Measurements from ENCODE around the gene HHIPL1.

Gene HHIPL1

GRCh38 chr14:99644723-99645544 lies at the start of gene HHIPL1:
TSS of gene HHIPL1 (plus strand) at chr14:99645129. CDS start at chr14:99645208, 79 bp downstream.
- no peak for DNase-seq

DNA sequence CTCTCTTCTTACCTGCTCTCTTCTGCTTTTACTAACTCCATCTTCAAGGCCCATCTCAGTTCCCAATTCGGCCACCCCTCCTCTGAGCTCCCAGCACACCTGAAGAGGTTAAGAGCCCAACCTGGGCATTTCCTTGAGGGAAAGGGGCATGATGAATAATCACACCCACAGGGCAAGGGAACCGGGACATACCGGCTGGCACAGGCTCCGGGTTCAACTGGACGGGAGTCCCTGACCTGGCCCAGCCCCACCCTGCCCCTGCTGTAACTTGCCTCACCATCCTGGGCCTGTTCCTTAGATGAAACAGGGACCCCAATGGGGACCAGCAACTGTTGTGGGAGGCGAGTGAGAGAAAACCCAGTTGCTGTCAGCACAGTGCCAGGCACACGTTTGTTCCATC lies 49.4 kb upstream of the HHIPL1 start:
- no peak for DNase-seq

DNA sequence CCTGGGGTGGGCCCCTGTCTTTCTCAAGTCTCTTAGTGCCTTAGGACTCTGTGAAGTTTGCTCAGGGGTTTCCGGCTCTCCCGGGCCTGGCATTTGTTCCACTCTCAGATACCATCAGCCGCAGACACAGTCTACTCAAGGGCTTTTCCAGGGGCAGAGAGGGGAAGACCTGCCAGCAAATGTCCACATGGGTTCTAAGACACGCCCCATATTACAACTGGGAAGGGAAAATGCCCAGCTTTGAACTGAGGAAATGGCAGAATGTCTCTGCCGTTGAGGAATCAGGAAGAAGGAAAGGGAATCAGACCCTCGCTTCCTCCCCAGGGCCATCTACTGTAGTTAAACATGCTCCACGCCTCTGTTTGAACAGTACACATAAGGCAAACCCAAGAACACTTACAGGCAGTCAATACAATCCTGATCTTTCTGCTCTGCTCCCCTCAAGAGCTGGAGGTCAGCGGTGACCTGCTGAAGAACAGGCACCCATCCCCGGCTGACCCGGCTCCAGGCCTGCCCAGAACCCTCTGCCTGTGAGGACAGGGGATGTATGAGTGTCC lies 48.8 kb upstream of the HHIPL1 start:
- no peak for DNase-seq

GRCh38 chr14:99596772-99597171 lies 48.2 kb upstream of the HHIPL1 start:
- no peak for DNase-seq

DNA sequence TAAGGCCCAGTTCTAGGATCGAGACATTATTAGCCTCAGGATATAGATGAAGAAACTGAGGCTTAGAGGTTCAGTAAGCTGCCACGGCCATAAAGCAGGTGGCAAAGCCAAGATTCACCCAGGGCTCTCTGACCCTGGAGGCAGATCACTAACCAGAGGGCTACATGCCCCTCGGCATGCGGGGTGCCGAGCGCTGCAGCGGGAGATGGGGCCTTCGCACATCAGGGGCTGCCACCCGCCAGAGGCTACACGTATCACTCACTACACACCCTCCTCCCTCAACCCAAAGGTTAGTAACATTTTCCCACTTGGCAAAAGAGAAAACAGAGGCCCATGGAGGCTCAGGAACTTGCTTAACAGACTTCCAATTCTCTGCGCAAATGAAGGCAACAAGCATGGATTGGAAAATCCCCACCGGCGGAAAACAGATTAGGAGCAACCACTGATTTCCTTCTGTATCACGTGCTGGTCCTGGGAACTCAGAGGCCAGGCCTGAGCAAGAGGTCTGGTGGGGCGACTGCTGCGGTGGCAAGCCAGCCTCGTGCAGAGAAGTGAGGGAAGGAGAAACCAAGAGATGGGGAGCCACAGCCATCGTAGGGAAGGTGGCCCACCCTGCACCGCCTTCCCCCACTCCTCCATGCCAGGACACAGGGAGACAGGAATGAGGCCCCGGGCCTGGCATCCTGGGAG lies 46.9 kb upstream of the HHIPL1 start:
- DNase-seq: no peak

GRCh38 chr14:99598774-99599173 lies 46.2 kb upstream of the HHIPL1 start:
- DNase-seq: no peak

DNA sequence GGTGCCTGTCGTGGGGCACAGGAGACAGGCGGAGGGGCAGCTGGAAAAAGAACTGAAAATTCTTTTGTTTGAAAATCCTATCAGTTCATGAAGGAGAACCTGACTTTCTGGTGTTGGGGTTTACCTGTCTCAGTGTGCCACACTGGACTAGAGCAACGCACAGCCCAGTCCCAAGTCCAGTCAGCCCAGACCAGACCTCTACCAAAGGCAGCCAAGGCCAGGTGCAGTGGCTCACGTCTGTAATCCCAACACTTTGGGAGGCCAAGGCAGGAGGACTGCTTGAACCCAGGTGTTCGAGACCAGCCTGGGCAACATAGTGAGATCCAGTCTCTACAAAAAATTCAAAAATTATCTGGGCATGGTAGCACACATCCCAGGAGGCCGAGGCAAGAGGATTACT lies 45.5 kb upstream of the HHIPL1 start:
- no peak for DNase-seq

DNA sequence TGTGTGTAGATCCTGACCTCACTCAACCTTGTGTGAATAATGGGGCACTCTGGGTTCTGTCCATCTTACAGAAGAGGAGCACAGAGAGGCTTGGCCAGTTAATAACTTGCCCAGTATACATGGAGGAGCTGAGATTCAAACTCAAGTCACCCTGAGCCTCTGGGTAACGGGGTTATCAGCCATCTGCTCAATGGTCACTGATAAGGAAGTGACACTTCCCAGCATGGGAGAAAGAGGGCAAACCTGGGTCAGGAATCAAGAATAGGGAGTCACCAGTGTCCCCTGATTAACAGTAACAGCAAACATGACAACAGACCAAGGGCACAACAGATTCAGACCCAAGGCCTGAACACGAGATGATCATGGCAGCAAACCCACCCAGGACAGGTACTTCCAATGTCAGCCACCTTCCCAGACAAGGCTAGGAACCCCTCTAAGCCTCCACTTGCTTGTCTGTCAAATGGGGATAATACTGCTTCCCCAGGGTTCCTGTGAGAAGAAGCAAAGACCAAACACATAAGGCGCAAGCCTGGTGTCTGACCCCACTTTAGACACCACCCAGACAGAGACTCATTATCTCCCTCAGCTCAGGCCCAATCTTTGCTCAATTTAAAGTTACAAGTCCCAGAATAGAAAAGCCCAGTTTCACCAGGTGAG lies 44.6 kb upstream of the HHIPL1 start:
- no peak for DNase-seq

GRCh38 chr14:99601361-99601831 lies 43.5 kb upstream of the HHIPL1 start:
- DNase-seq: no peak

DNA sequence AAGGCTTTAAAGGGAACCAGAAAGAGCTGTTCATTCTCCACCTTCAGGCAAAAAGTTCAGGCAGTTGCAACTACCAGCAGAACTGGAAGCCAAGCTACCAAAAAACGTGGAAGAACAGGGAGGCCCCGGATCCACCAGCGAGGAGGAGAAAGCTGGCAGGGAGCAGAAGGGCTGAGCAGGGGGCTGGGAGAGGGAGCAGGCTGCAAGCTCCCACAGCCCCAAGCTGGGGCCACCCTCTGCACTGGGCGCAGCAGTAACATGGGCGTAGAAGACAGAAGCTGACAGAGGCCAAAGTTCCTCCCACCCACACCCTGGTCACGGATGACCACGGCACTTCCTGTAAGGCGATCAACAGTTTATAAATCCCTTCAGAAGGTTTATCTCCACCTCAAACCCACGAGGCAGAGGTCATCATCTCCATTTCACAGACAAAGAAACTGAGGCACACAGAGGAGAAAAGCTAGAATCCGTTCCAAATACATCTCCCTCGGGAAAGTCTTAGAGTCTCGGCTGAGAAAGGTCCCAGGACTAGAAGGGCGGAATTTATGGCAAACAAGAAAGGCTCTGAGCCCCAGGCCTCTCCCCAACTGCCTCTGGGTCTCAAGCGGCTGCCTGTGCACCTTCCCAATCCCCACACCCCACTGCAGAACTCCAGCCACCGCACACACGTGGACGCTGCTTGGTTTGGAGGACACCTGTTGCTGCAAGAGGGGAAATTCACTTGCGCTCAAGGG lies 42.7 kb upstream of the HHIPL1 start:
- no peak for DNase-seq

DNA sequence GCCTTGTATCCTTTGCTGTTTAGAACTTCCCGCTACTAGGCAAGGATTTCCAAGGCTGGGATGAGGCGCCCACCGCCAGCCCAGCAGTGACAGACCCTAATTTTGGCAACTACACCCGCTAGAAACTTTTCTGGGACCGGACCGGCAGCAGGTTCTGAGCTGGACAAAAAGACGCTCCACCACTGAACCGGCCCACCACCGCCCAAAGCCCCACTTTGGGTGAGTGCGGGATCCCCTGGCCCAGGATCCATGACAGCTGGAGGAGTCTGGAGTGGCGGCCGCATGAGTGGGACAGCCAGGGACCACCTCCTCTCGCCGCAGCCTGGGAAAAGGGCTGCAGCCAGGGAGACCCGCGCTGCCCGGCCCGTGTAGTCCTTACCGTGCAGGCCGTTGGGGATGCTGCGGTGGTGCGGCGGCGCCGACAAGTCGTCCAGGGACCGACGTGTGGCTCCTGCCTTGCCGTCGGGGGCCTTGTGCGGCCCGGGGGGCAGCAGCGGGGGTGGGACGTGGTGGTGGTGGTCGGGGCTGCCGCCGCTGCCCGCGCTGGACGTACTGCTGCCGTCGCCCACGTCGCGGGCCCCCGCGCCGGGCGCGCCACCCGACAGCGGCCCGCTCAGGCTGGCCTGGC lies 42.0 kb upstream of the HHIPL1 start:
- no peak for DNase-seq

- peak; percentile 41 for DNase-seq
Measured at GRCh38 chr14:99603471-99604277, 41.3 kb upstream of the HHIPL1 start, which contains the start of gene CCDC85C. TSS of gene CCDC85C (minus strand) at chr14:99604207. CDS start at chr14:99603959, 248 bp downstream.

DNA sequence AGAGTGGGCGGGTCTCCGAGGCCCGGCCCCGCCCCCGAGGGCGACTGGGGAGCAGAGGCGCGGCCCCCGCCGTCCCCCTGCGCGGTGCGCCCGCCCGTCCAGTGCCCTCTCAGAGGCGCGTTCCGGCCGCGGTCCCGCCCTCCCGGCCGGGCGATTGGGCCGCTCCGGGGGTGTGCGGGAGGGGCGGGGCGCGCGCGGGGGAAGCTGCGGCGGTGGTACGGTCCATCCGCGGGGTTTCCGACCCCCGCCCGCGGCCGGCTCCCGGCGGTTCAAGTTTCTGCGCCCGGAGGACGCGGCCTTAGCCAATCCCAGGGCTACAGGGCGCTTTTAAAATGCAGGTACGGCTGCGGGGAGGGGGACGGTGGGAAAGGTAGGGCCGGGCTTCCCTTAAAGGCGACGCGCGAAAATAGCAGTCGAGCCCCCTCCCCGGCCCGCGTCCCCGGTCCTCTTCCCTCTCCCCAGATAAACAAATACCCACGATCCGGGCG lies 40.6 kb upstream of the HHIPL1 start:
- peak; percentile 91 for DNase-seq

- peak; percentile 36 for DNase-seq
Measured at GRCh38 chr14:99604766-99605298, 40.1 kb upstream of the HHIPL1 start.

GRCh38 chr14:99605299-99605961 lies 39.5 kb upstream of the HHIPL1 start:
- DNase-seq: peak; percentile 69

GRCh38 chr14:99606359-99606758 lies 38.6 kb upstream of the HHIPL1 start:
- DNase-seq: no peak

DNA sequence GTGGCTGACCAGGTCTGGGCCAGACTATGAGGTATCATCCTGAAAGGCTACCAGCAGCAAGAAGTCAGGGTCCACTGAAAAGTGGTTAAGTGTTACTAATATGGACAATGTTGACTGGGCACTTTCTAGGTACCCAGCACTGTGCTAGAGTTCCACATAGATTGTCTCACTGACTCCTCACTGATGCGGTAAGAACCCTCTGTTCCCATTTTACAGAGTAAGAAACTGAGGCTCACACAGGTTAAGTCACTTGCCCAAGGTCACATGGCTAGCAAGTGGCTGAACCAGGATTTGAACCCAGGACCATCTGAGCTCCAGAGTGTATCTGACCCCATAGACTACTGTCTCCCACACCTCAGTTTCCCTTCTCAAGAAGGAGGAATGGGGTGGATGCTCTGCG lies 36.3 kb upstream of the HHIPL1 start:
- no peak for DNase-seq

- DNase-seq: peak; percentile 19
Measured at GRCh38 chr14:99609245-99610170, 35.4 kb upstream of the HHIPL1 start.

- no peak for DNase-seq
Measured at GRCh38 chr14:99611646-99612045, 33.3 kb upstream of the HHIPL1 start.
